ENCODE measurements around the gene METTL26.

The METTL26 gene

DNA sequence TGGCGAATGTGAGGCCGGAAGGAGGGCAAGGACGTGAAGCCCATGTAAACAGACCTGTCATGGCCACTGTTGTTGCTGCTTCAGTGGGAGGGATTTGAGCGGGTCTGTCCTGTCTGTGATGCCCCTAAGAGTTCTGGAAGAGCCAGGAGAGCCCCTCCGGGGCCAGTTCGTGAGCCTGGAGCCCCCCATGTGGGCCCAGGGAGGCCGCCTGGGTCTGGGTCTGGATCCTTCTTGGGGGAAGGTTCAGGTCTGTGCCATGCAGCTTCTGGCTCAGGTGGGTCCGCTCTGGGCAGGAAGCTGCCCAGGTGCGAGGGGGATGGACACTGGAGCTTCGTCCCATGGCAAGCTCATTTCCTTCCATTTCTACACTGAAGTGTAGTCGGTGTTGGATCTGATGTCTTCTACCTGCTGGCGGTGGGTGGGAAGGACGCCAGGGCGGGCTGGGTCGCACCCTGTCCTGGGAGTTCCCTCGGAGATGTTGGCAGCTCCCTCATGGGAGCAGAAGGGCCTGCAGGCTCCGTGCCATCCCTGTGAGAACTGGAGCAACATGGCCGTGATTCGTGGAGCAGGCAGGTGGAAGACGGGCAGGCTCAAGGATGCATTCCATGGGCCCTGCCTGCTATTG, 16.5 kb downstream of the METTL26 start:
- no peaks in the 10 kb centered on the region for H4K20me1 ChIP-seq (ENCODE audit: insufficient read depth, low read length)
- H3K4me2 ChIP-seq (ENCODE audit: low read length): no peak overlapping the region
- no peak for TF ChIP-seq EZH2phosphoT487 (IDR thresholded peaks at IDR 0.05; ENCODE audit: low read depth)
- TF ChIP-seq, protein P1, sequence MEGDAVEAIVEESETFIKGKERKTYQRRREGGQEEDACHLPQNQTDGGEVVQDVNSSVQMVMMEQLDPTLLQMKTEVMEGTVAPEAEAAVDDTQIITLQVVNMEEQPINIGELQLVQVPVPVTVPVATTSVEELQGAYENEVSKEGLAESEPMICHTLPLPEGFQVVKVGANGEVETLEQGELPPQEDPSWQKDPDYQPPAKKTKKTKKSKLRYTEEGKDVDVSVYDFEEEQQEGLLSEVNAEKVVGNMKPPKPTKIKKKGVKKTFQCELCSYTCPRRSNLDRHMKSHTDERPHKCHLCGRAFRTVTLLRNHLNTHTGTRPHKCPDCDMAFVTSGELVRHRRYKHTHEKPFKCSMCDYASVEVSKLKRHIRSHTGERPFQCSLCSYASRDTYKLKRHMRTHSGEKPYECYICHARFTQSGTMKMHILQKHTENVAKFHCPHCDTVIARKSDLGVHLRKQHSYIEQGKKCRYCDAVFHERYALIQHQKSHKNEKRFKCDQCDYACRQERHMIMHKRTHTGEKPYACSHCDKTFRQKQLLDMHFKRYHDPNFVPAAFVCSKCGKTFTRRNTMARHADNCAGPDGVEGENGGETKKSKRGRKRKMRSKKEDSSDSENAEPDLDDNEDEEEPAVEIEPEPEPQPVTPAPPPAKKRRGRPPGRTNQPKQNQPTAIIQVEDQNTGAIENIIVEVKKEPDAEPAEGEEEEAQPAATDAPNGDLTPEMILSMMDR (IDR thresholded peaks at IDR 0.05; ENCODE audit: low read depth, low read length): no peak
- H3K79me2 ChIP-seq (ENCODE audit: low read length): no peaks in the 10 kb centered on the region
- H3K9me3 ChIP-seq (ENCODE audit: insufficient read depth, low read length): no peaks in the 10 kb centered on the region
- H3K27ac ChIP-seq (ENCODE audit: low read length): no peak overlapping the region
- no peaks in the 10 kb centered on the region for H3K36me3 ChIP-seq (replicated peaks; ENCODE audit: low read depth, low read length)
- no peak overlapping the region for H2AFZ ChIP-seq (ENCODE audit: low read depth, low read length)
- no peaks in the 10 kb centered on the region for H3K4me1 ChIP-seq (ENCODE audit: low read length)
- no peaks in the 10 kb centered on the region for H3K27me3 ChIP-seq (ENCODE audit: low read depth, low read length)
- no peak overlapping the region for H3K9ac ChIP-seq (ENCODE audit: low read length)
- H3K4me3 ChIP-seq (ENCODE audit: low read length): no peak overlapping the region

DNA sequence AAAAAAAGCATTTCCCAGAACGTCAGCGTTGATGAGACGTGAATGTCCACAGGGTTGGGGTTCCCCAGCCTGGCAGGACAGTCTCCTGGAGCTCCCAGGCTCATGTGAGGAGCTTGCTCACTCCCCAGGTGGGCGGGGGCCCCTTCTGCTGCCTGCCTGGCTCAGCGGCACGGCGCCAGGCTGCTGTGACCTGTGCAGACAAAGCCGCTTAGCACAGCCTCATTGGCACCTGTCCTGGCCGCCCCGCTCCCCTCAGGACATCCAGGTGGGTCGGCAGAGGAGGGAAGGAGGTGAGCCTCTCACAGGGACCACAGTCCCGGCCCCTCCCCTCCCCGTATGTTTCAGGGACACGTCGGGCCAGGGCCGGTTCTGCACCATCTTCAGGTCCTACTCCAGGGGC, 18.2 kb downstream of the METTL26 start:
- Histone ChIP-seq H3K4me1 (ENCODE audit: low read length) (no peaks in the 10 kb centered on the region), H2AFZ (ENCODE audit: low read depth, low read length) (no peak overlapping the region), H3K27ac (ENCODE audit: low read length) (no peak overlapping the region), H4K20me1 (ENCODE audit: insufficient read depth, low read length) (no peaks in the 10 kb centered on the region), H3K79me2 (ENCODE audit: low read length) (no peaks in the 10 kb centered on the region), H3K27me3 (ENCODE audit: low read depth, low read length) (no peaks in the 10 kb centered on the region), H3K4me3 (ENCODE audit: low read length) (no peak overlapping the region), H3K36me3 (replicated peaks; ENCODE audit: low read depth, low read length) (no peaks in the 10 kb centered on the region), H3K9ac (ENCODE audit: low read length) (no peak overlapping the region), H3K4me2 (ENCODE audit: low read length) (no peak overlapping the region), H3K9me3 (ENCODE audit: insufficient read depth, low read length) (no peaks in the 10 kb centered on the region)
- TF ChIP-seq, protein P1 (IDR thresholded peaks at IDR 0.05; ENCODE audit: low read depth, low read length): no peak
- TF ChIP-seq EZH2phosphoT487 (IDR thresholded peaks at IDR 0.05; ENCODE audit: low read depth): no peak

DNA sequence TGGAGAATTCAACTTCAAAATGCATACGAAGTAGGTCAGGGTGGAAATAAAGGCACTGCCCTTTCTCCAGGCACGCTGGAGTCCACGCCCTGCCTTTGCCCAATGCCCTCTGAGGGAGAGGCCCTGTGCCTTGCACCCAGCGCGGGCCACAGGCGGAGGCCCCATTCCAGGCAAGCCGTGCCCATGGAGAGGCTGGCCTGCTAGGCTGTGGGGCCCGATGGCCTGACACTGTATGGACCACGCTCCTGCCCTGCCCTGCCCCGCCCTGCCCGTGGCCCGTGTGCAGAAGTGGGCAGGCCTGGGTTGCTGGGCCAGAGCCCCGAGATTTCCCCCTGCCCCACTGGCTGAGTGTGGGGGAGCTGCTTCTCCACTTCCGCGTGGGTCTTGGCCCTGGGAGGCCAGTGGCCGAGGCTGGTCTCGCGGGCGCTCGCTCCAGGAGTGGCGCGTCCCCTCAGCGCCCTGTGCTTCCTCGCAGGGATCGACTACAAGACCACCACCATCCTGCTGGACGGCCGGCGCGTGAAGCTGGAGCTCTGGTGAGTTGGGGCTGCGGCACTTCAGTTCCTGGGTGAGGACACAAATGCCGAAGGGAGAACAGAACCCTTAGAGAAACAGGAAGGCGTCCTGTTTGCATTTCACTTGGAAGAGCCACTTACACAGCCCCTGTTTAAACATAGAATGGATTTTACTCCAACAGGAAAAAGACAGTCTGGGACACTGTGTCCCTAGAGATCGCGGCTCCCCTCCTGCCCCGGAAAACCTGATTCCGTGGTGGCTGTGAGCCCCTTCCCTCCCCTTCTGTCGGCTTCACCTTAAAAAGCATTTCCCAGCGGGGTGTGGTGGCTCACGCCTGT, 19.1 kb downstream of the METTL26 start:
- Histone ChIP-seq H4K20me1 (ENCODE audit: insufficient read depth, low read length) (no peaks in the 10 kb centered on the region), H3K79me2 (ENCODE audit: low read length) (no peaks in the 10 kb centered on the region), H2AFZ (ENCODE audit: low read depth, low read length) (no peak overlapping the region), H3K27me3 (ENCODE audit: low read depth, low read length) (no peaks in the 10 kb centered on the region), H3K9me3 (ENCODE audit: insufficient read depth, low read length) (no peaks in the 10 kb centered on the region), H3K4me2 (ENCODE audit: low read length) (no peak overlapping the region), H3K9ac (ENCODE audit: low read length) (no peak overlapping the region), H3K4me1 (ENCODE audit: low read length) (no peaks in the 10 kb centered on the region), H3K4me3 (ENCODE audit: low read length) (no peak overlapping the region), H3K27ac (ENCODE audit: low read length) (no peak overlapping the region), H3K36me3 (replicated peaks; ENCODE audit: low read depth, low read length) (no peaks in the 10 kb centered on the region)
- TF ChIP-seq, protein P1 (IDR thresholded peaks at IDR 0.05; ENCODE audit: low read depth, low read length): no peak
- no peak for TF ChIP-seq EZH2phosphoT487 (IDR thresholded peaks at IDR 0.05; ENCODE audit: low read depth)

DNA sequence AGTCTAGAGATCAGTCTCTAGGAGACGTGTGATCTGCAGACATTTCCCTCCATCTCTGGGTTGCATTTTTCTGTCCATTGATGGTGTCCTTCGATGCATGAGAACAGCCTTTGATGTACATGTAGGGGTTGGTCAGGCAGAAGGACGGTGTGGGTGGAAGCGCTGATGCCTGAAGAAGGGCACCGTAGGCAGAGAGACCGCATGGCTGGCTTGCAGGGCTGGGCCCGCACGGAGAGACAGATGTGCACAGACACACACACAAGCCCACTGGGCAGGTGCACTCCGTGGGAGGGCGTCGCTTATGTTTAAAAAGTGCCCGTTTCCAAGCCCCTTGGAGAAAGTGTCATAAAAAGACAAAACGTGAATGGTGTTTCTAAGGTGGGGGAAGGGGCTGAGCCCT, 21.0 kb downstream of the METTL26 start:
- Histone ChIP-seq H3K4me3 (ENCODE audit: low read length) (no peak overlapping the region), H3K79me2 (ENCODE audit: low read length) (no peaks in the 10 kb centered on the region), H3K4me2 (ENCODE audit: low read length) (no peak overlapping the region), H3K27ac (ENCODE audit: low read length) (no peak overlapping the region), H4K20me1 (ENCODE audit: insufficient read depth, low read length) (no peaks in the 10 kb centered on the region), H2AFZ (ENCODE audit: low read depth, low read length) (no peak overlapping the region), H3K4me1 (ENCODE audit: low read length) (no peaks in the 10 kb centered on the region), H3K27me3 (ENCODE audit: low read depth, low read length) (no peaks in the 10 kb centered on the region), H3K9ac (ENCODE audit: low read length) (no peak overlapping the region), H3K9me3 (ENCODE audit: insufficient read depth, low read length) (no peaks in the 10 kb centered on the region), H3K36me3 (replicated peaks; ENCODE audit: low read depth, low read length) (no peaks in the 10 kb centered on the region)
- TF ChIP-seq, protein P1 (IDR thresholded peaks at IDR 0.05; ENCODE audit: low read depth, low read length): no peak
- TF ChIP-seq EZH2phosphoT487 (IDR thresholded peaks at IDR 0.05; ENCODE audit: low read depth): no peak
